OCI-LY1 (cell line): Measurements from ENCODE around the gene CABCOCO1.

Experiments used
- H2AFZ ChIP-seq: fragments of 200-600 bp; sonication (generic), shearing (Covaris generic); 2 replicates; pipeline ENCODE4 v1.6.0; 2014; ENCODE audit warnings: antibody characterized with exemption, mild to moderate bottlenecking, low read length
- H3F3A ChIP-seq: fragments of 200-600 bp; sonication (generic), shearing (Covaris generic); 2 replicates; pipeline ENCODE4 v1.6.0; 2014; ENCODE audit warnings: mild to moderate bottlenecking, antibody characterized with exemption, low read length, moderate library complexity; ENCODE audit not compliant: insufficient read depth
- H3K27ac ChIP-seq: fragments of 200-600 bp; sonication (generic); 2 replicates; pipeline ENCODE4 v1.5.1; 2014; ENCODE audit warnings: low read length, mixed run types, mild to moderate bottlenecking, low read depth; ENCODE audit not compliant: poor library complexity, severe bottlenecking
- H3K27me3 ChIP-seq: fragments of 200-600 bp; sonication (generic); 2 replicates; pipeline ENCODE4 v1.6.0; 2014; ENCODE audit warnings: antibody characterized with exemption, mild to moderate bottlenecking, low read length, moderate library complexity; ENCODE audit not compliant: insufficient read depth
- H3K36me3 ChIP-seq: fragments of 200-600 bp; sonication (generic); 2 replicates; pipeline ENCODE4 v1.6.1; 2014; ENCODE audit warnings: mild to moderate bottlenecking, antibody characterized with exemption, low read length, moderate library complexity, mixed read lengths; ENCODE audit not compliant: insufficient read depth
- H3K4me1 ChIP-seq: fragments of 200-600 bp; sonication (generic); 2 replicates; pipeline ENCODE4 v1.5.1; 2014; ENCODE audit warnings: mild to moderate bottlenecking, low read length, moderate library complexity; ENCODE audit not compliant: insufficient read depth, severe bottlenecking
- H3K4me2 ChIP-seq: fragments of 200-600 bp; sonication (generic), shearing (Covaris generic); 2 replicates; pipeline ENCODE4 v1.6.1; 2014; ENCODE audit warnings: low read length
- H3K4me3 ChIP-seq: fragments of 200-600 bp; sonication (generic); 2 replicates; pipeline ENCODE4 v1.5.1; 2014; ENCODE audit warnings: low read length, low read depth, mild to moderate bottlenecking, mixed read lengths; ENCODE audit not compliant: poor library complexity, severe bottlenecking
- H3K79me2 ChIP-seq: fragments of 200-600 bp; shearing (Covaris generic); 2 replicates; pipeline ENCODE4 v1.6.1; 2016; ENCODE audit warnings: mixed run types, low read length, mixed read lengths; ENCODE audit not compliant: insufficient read depth
- H3K9ac ChIP-seq: fragments of 200-600 bp; sonication (generic), shearing (Covaris generic); 2 replicates; pipeline ENCODE4 v1.6.1; 2014; ENCODE audit warnings: mild to moderate bottlenecking, low read length, mixed read lengths
- H3K9me2 ChIP-seq: fragments of 200-600 bp; sonication (generic), shearing (Covaris generic); 2 replicates; pipeline ENCODE4 v1.6.1; 2014; ENCODE audit warnings: low read depth, mild to moderate bottlenecking, low read length, mixed read lengths
- H3K9me3 ChIP-seq: fragments of 200-600 bp; shearing (Covaris generic); 2 replicates; pipeline ENCODE4 v1.6.1; 2014; ENCODE audit warnings: low read length, mixed read lengths
- H4K20me1 ChIP-seq: fragments of 200-600 bp; sonication (generic), shearing (Covaris generic); 2 replicates; pipeline ENCODE4 v1.6.0; 2016; ENCODE audit warnings: mild to moderate bottlenecking, low read length; ENCODE audit not compliant: insufficient read depth
- CTCF ChIP-seq: fragments of 200-600 bp; sonication (generic), shearing (Covaris generic); IDR thresholded peaks from 2 replicates; pipeline ENCODE4 v1.5.1; 2017; ENCODE audit warnings: mild to moderate bottlenecking, antibody characterized with exemption, low read length, moderate library complexity, mixed read lengths
- EZH2 ChIP-seq: fragments of 200-600 bp; sonication (generic), shearing (Covaris generic); IDR thresholded peaks from 2 replicates; pipeline ENCODE4 v1.8.0; 2017; ENCODE audit warnings: borderline replicate concordance, mixed run types, mild to moderate bottlenecking, antibody characterized with exemption, low read length, moderate library complexity, mixed read lengths

Gene CABCOCO1

GRCh38 chr10:61796785-61797184, 134.1 kb downstream of the CABCOCO1 start:
- Histone ChIP-seq H3K9me2 (no peaks in the 10 kb centered on the region), H3K36me3 (no peaks in the 10 kb centered on the region), H3K79me2 (no peaks in the 10 kb centered on the region), H3K27me3 (0 out of 2 replicates have a peak, but pooled peaks cover 4% of the 10 kb centered on the region), H3K27ac (no peak overlapping the region), H3K4me2 (no peak overlapping the region), H3K4me3 (no peak overlapping the region), H4K20me1 (no peaks in the 10 kb centered on the region), H3K4me1 (no peaks in the 10 kb centered on the region), H3K9me3 (no peaks in the 10 kb centered on the region), H3F3A (no peaks in the 10 kb centered on the region), H2AFZ (no peak overlapping the region), H3K9ac (no peak overlapping the region)
- TF ChIP-seq CTCF (no peak), EZH2 (no peak)

- Histone ChIP-seq H3K9ac (no peak overlapping the region), H3K79me2 (no peaks in the 10 kb centered on the region), H3K4me1 (no peaks in the 10 kb centered on the region), H3K4me3 (no peak overlapping the region), H3K9me3 (no peaks in the 10 kb centered on the region), H4K20me1 (no peaks in the 10 kb centered on the region), H3F3A (no peaks in the 10 kb centered on the region), H2AFZ (no peak overlapping the region), H3K36me3 (no peaks in the 10 kb centered on the region), H3K9me2 (no peaks in the 10 kb centered on the region), H3K27ac (no peak overlapping the region), H3K4me2 (no peak overlapping the region), H3K27me3 (0 out of 2 replicates have a peak, but pooled peaks cover 4% of the 10 kb centered on the region)
- no peak for TF ChIP-seq EZH2
- TF ChIP-seq CTCF = no peak
Observed at GRCh38 chr10:61797304-61798153, 134.8 kb downstream of the CABCOCO1 start.

- Histone ChIP-seq H3F3A (no peaks in the 10 kb centered on the region), H3K9me2 (no peaks in the 10 kb centered on the region), H3K4me1 (no peaks in the 10 kb centered on the region), H3K9ac (no peak overlapping the region), H3K4me3 (no peak overlapping the region), H4K20me1 (no peaks in the 10 kb centered on the region), H2AFZ (no peak overlapping the region), H3K9me3 (no peaks in the 10 kb centered on the region), H3K4me2 (no peak overlapping the region), H3K27me3 (0 out of 2 replicates have a peak, but pooled peaks cover 4% of the 10 kb centered on the region), H3K36me3 (no peaks in the 10 kb centered on the region), H3K79me2 (no peaks in the 10 kb centered on the region), H3K27ac (no peak overlapping the region)
- TF ChIP-seq EZH2 (no peak), CTCF (no peak)
Observed at GRCh38 chr10:61798713-61799112, 136.0 kb downstream of the CABCOCO1 start.
